ENCODE data around the gene NPR3.

DNA sequence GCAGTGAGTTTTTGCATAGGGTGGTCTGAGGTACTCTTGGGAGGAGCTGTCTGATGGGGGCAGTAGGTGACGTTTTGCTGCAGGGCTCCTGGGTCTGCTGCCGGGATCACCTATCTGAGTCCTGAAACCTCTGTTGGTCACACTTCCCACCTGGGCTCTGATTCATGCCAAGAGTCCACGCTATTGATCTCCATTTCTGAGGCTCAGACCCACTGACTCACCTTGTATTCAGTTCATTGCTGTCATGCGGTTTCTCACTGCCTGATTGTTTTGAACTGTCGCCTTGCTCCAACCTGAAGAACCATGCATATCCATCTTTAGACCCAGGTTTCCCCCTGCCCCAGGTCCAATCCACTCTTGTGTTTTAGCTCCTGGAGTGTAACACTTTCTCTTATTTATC is 101.3 kb downstream of the NPR3 start:
- TF ChIP-seq CTCF (conservative IDR thresholded peaks at IDR 0.05 in 1 of 2, IDR thresholded peaks at IDR 0.05 in 1 of 2; ENCODE audit: low read depth in 1 of 2, low read length in 2 of 2) (no peak), EZH2 (IDR thresholded peaks at IDR 0.05; ENCODE audit: low read length, missing control alignments) (no peak)

All from fibroblast of lung (primary cell).